ENCODE measurements around the gene SEZ6.

SEZ6 gene

GRCh38 chr17:29000973-29001372 lies 4.9 kb downstream of the SEZ6 start:
- no peak for DNase-seq (ENCODE audit: low read depth in 3 of 3)

GRCh38 chr17:28999206-28999605 lies 6.6 kb downstream of the SEZ6 start:
- DNase-seq (ENCODE audit: low read depth in 3 of 3): no peak

GRCh38 chr17:28997806-28998205 lies 8.0 kb downstream of the SEZ6 start:
- DNase-seq (ENCODE audit: low read depth in 3 of 3): no peak

- no peak for DNase-seq (ENCODE audit: low read depth in 3 of 3)
Observed at GRCh38 chr17:28996554-28997096, 9.2 kb downstream of the SEZ6 start.

GRCh38 chr17:28993645-28994426 lies 12.0 kb downstream of the SEZ6 start:
- no peak for DNase-seq (ENCODE audit: low read depth in 3 of 3)

- DNase-seq (ENCODE audit: low read depth in 3 of 3): no peak
Observed at GRCh38 chr17:28992625-28993600, 12.9 kb downstream of the SEZ6 start.

GRCh38 chr17:28992185-28992584 lies 13.6 kb downstream of the SEZ6 start:
- no peak for DNase-seq (ENCODE audit: low read depth in 3 of 3)

- DNase-seq (ENCODE audit: low read depth in 3 of 3): no peak
Observed at GRCh38 chr17:28991779-28992178, 14.1 kb downstream of the SEZ6 start.

GRCh38 chr17:28989028-28989427 lies 16.8 kb downstream of the SEZ6 start:
- DNase-seq (ENCODE audit: low read depth in 3 of 3): no peak

GRCh38 chr17:28988475-28988874 lies 17.4 kb downstream of the SEZ6 start:
- no peak for DNase-seq (ENCODE audit: low read depth in 3 of 3)

- no peak for DNase-seq (ENCODE audit: low read depth in 3 of 3)
Observed at GRCh38 chr17:28986714-28987655, 18.8 kb downstream of the SEZ6 start.

GRCh38 chr17:28985950-28986713 lies 19.7 kb downstream of the SEZ6 start:
- no peak for DNase-seq (ENCODE audit: low read depth in 3 of 3)

- DNase-seq (ENCODE audit: low read depth in 3 of 3): no peak
Observed at GRCh38 chr17:28983286-28984230, 22.3 kb downstream of the SEZ6 start.

- DNase-seq (ENCODE audit: low read depth in 3 of 3): peak; percentile 6 to 33 (median 31)
Observed at GRCh38 chr17:28982131-28982793, 23.6 kb downstream of the SEZ6 start.

GRCh38 chr17:28978356-28978964 lies 27.4 kb downstream of the SEZ6 start:
- no peak for DNase-seq (ENCODE audit: low read depth in 3 of 3)

- DNase-seq (ENCODE audit: low read depth in 3 of 3): no peak
Observed at GRCh38 chr17:28977659-28978355, 28.0 kb downstream of the SEZ6 start.

- no peak for DNase-seq (ENCODE audit: low read depth in 3 of 3)
Observed at GRCh38 chr17:28975646-28976045, 30.2 kb downstream of the SEZ6 start.

GRCh38 chr17:28975031-28975430 lies 30.8 kb downstream of the SEZ6 start:
- no peak for DNase-seq (ENCODE audit: low read depth in 3 of 3)
